AG10803 (cell line): Measurements from ENCODE around the gene HIF1AN.
A peak's percentile ranks its signal among the peaks of the same experiment; 100 is the strongest.

Source experiments
- DNase-seq: peaks from one replicate; pipeline ENCODE4 v3.0.0; 2010; ENCODE audit warnings: low read depth
- H3K4me3 ChIP-seq: 2 replicates; pipeline ENCODE4 v1.5.1; 2011; ENCODE audit warnings: mild to moderate bottlenecking, low read length, control low read depth
- CTCF ChIP-seq: conservative IDR thresholded peaks from 2 replicates; pipeline ENCODE4 v1.5.1; 2011; ENCODE audit warnings: mild to moderate bottlenecking, low read length, control low read depth, inconsistent platforms

Gene HIF1AN

GRCh38 chr10:100520811-100521210, 14.9 kb upstream of the HIF1AN start:
- H3K4me3 ChIP-seq = no peak overlapping the region
- TF ChIP-seq CTCF = no peak
- DNase-seq = no peak

GRCh38 chr10:100522107-100522801, 13.5 kb upstream of the HIF1AN start:
- no peak overlapping the region for H3K4me3 ChIP-seq
- no peak for TF ChIP-seq CTCF
- no peak for DNase-seq

GRCh38 chr10:100522945-100523344, 12.8 kb upstream of the HIF1AN start:
- TF ChIP-seq CTCF = no peak
- DNase-seq = no peak
- no peak overlapping the region for H3K4me3 ChIP-seq

GRCh38 chr10:100524206-100524605, 11.5 kb upstream of the HIF1AN start:
- DNase-seq = no peak
- no peak overlapping the region for H3K4me3 ChIP-seq
- TF ChIP-seq CTCF = no peak

- DNase-seq = no peak
- TF ChIP-seq CTCF = no peak
- no peak overlapping the region for H3K4me3 ChIP-seq
These were observed 11.1 kb upstream of the HIF1AN start for GRCh38 chr10:100524638-100525037.

- TF ChIP-seq CTCF = no peak
- H3K4me3 ChIP-seq = peak overlapping the region; percentile 97
- DNase-seq = no peak
These were observed 7.4 kb upstream of the HIF1AN start for GRCh38 chr10:100528123-100528886.
